ENCODE results near the gene PLB1. TPM values are rescaled to one million over a fixed set of nuclear protein-coding genes. Genes with fewer than 3 reads are reported as not detected.

Gene PLB1
- total and polyA plus RNA-seq, 9 of the 15 experiments (the other 6 are each of a cell fraction or from before 2014, with no cell fraction given) = 0.01 to 0.09 (median 0.07) TPM; not detected in 2

GRCh38 chr2:28608500-28609424 is 112.9 kb downstream of the PLB1 start:
- ATAC-seq (no peak), DNase-seq (ENCODE audit: extremely low read depth in 1 of 4, low spot score in 3 of 4) (no peak), FAIRE-seq (no peak)
- Histone ChIP-seq H3K4me1 (replicated peaks in 1 of 2; ENCODE audit: control insufficient read depth in 2 of 2, insufficient read depth in 2 of 2, low read length in 2 of 2) (no peaks in the 10 kb centered on the region), H4K20me1 (replicated peaks; ENCODE audit: control insufficient read depth, insufficient read depth, low read length) (no peaks in the 10 kb centered on the region), H3K9ac (ENCODE audit: insufficient read depth in 1 of 2, low read depth in 2 of 2, low read length in 2 of 2) (no peak overlapping the region), H3K27ac (ENCODE audit: extremely low read depth, low read depth, low read length) (no peak overlapping the region), H3K9me1 (ENCODE audit: control insufficient read depth, insufficient read depth, low read length) (peaks cover 3% of the 10 kb centered on the region), H2AFZ (ENCODE audit: low read depth, low read length) (no peak overlapping the region), H3K27me3 (ENCODE audit: control insufficient read depth in 2 of 2, insufficient read depth in 2 of 2, low read length in 2 of 2) (peaks cover 19 to 72% of the 10 kb centered on the region in 2 experiments; a peak in 4 of 5 replicates), H3K36me3 (ENCODE audit: control insufficient read depth, insufficient read depth, low read length) (no peaks in the 10 kb centered on the region), H3K79me2 (ENCODE audit: control insufficient read depth, insufficient read depth, low read length) (no peaks in the 10 kb centered on the region), H3K4me3 (no peak overlapping the region), H3K4me2 (ENCODE audit: insufficient read depth, low read length) (no peak overlapping the region), H3K9me3 (replicated peaks; ENCODE audit: control insufficient read depth, insufficient read depth, low read depth, low read length) (no peaks in the 10 kb centered on the region)
- intact Hi-C loops (cut with micrococcal nuclease) = loop anchor here (5.0 kb wide), 1 partner anchor 41 kb away; no protein-coding TSS in a partner anchor
- ChIA-PET POLR2A (no interaction called here), CTCF (ENCODE audit: low intra/inter-chr PET ratio) (interaction anchor here (1.1 to 4.1 kb wide), 2 partner anchors 42 to 146 kb away, joined by 4 to 29 read pairs; no protein-coding TSS in a partner anchor)
- 0% methylated on average over 7 of the region's 7 CpGs for WGBS (ENCODE audit: insufficient coverage, low coverage, missing lambda C conversion rate)
- BruUV-seq (replicated peaks) = no TSS peak
- TF ChIP-seq SLC30A9 (CRISPR knock-in tag; IDR thresholded peaks at IDR 0.05) (no peak), CEBPB (tag; IDR thresholded peaks at IDR 0.05) (0 out of 2 replicates have a peak, but pooled peaks have one; percentile 16)
- in situ Hi-C loops (cut with MboI) = no loop called here

- intact Hi-C loops (cut with micrococcal nuclease) (no loop called here), in situ Hi-C loops (cut with MboI) (no loop called here)
- ATAC-seq (peak; percentile 71), DNase-seq (ENCODE audit: extremely low read depth in 1 of 4, low spot score in 3 of 4) (peak; percentile 24 to 58 (median 34)), FAIRE-seq (peak; percentile 52)
- Histone ChIP-seq H4K20me1 (replicated peaks; ENCODE audit: control insufficient read depth, insufficient read depth, low read length) (no peaks in the 10 kb centered on the region), H3K9ac (ENCODE audit: insufficient read depth in 1 of 2, low read depth in 2 of 2, low read length in 2 of 2) (no peak overlapping the region), H2AFZ (ENCODE audit: low read depth, low read length) (no peak overlapping the region), H3K9me1 (ENCODE audit: control insufficient read depth, insufficient read depth, low read length) (no peaks in the 10 kb centered on the region), H3K4me2 (ENCODE audit: insufficient read depth, low read length) (no peak overlapping the region), H3K79me2 (ENCODE audit: control insufficient read depth, insufficient read depth, low read length) (no peaks in the 10 kb centered on the region), H3K27me3 (ENCODE audit: control insufficient read depth in 2 of 2, insufficient read depth in 2 of 2, low read length in 2 of 2) (peaks cover 17 to 65% of the 10 kb centered on the region in 2 experiments; a peak in 4 of 5 replicates), H3K36me3 (ENCODE audit: control insufficient read depth, insufficient read depth, low read length) (no peaks in the 10 kb centered on the region), H3K4me1 (replicated peaks in 1 of 2; ENCODE audit: control insufficient read depth in 2 of 2, insufficient read depth in 2 of 2, low read length in 2 of 2) (no peaks in the 10 kb centered on the region), H3K9me3 (replicated peaks; ENCODE audit: control insufficient read depth, insufficient read depth, low read depth, low read length) (no peaks in the 10 kb centered on the region), H3K4me3 (no peak overlapping the region), H3K27ac (ENCODE audit: extremely low read depth, low read depth, low read length) (no peak overlapping the region)
- BruUV-seq (replicated peaks) = no TSS peak
- CTCF ChIA-PET (ENCODE audit: low intra/inter-chr PET ratio) = interaction anchor here (0.6 to 0.8 kb wide), 2 partner anchors 44 to 140 kb away, joined by 3 to 4 read pairs; no protein-coding TSS in a partner anchor
- POLR2A ChIA-PET = interaction anchor here (0.7 to 2.4 kb wide), 4 partner anchors 11 to 27 kb away, joined by 3 to 6 read pairs (median 6); no protein-coding TSS in a partner anchor
- 1% methylated on average over 8 of the region's 8 CpGs for WGBS (ENCODE audit: insufficient coverage, low coverage, missing lambda C conversion rate)
- TF ChIP-seq ARID1B (IDR thresholded peaks at IDR 0.05) (peak; percentile 51; the same call in 1 of the 2 replicates), ZNF764 (CRISPR knock-in tag; IDR thresholded peaks at IDR 0.05; ENCODE audit: low read depth) (no peak), JUN (IDR thresholded peaks at IDR 0.05; ENCODE audit: borderline replicate concordance, low read depth, low read length) (peak; percentile 86; the same call in 1 of the 2 replicates), JUN (CRISPR knock-in tag; IDR thresholded peaks at IDR 0.05; ENCODE audit: borderline replicate concordance) (no peak), TSC22D4 (tag; IDR thresholded peaks at IDR 0.05) (no peak), SMARCE1 (IDR thresholded peaks at IDR 0.05) (0 out of 2 replicates have a peak, but pooled peaks have one; percentile 34), TCF7 (IDR thresholded peaks at IDR 0.05; ENCODE audit: borderline replicate concordance) (no peak), JUND (IDR thresholded peaks at IDR 0.05; ENCODE audit: borderline replicate concordance, low read depth, low read length) (peak; percentile 54; the same call in 1 of the 2 replicates), JUND (tag; IDR thresholded peaks at IDR 0.05; ENCODE audit: borderline replicate concordance, low read depth, low read length) (peak; percentile 60; the same call in 1 of the 3 replicates), FOSL1 (tag; conservative IDR thresholded peaks at IDR 0.05) (peak; percentile 96), POLR2B (IDR thresholded peaks at IDR 0.05; ENCODE audit: low read depth, partially characterized antibody) (no peak), ZBTB17 (CRISPR knock-in tag; IDR thresholded peaks at IDR 0.05) (no peak)
Measured at GRCh38 chr2:28610583-28611201, 114.8 kb downstream of the PLB1 start.

Measured in K562 (cell line).